Measurements from ENCODE around the gene SLC10A7. TPM values are rescaled to one million over a fixed set of nuclear protein-coding genes. Genes with fewer than 3 reads are reported as not detected.

The SLC10A7 gene
- total and polyA plus RNA-seq, 10 of the 15 experiments (the other 5 are each of a cell fraction or from before 2014, with no cell fraction given), result 4.6 to 23.7 (median 15.6) TPM

- TF ChIP-seq RELA (IDR thresholded peaks at IDR 0.05; ENCODE audit: borderline replicate concordance, partially characterized antibody) (peak; percentile 68), SP1 (IDR thresholded peaks at IDR 0.05; ENCODE audit: low read depth, low read length) (peak; percentile 73), NBN (IDR thresholded peaks at IDR 0.05) (0 out of 2 replicates have a peak, but pooled peaks have one; percentile 47), ATF2 (IDR thresholded peaks at IDR 0.05; ENCODE audit: low read length) (peak; percentile 86), RB1 (IDR thresholded peaks at IDR 0.05; ENCODE audit: borderline replicate concordance) (peak; percentile 86; the same call in 1 of the 2 replicates), JUNB (IDR thresholded peaks at IDR 0.05) (peak; percentile 31; the same call in 1 of the 2 replicates), TCF12 (IDR thresholded peaks at IDR 0.05; ENCODE audit: low read depth, low read length) (peak; percentile 34; the same call in 1 of the 2 replicates), NFYB (IDR thresholded peaks at IDR 0.05; ENCODE audit: insufficient read depth, low read depth, low read length) (no peak), HCFC1 (IDR thresholded peaks at IDR 0.05; ENCODE audit: low read length) (0 out of 2 replicates have a peak, but pooled peaks have one; percentile 29), MXI1 (IDR thresholded peaks at IDR 0.05; ENCODE audit: low read depth, low read length) (peak; percentile 56; the same call in 1 of the 2 replicates), SREBF1 (IDR thresholded peaks at IDR 0.05; ENCODE audit: low read length) (no peak), BCL3 (IDR thresholded peaks at IDR 0.05; ENCODE audit: borderline replicate concordance, insufficient read depth, low read depth, low read length, poor library complexity, severe bottlenecking) (no peak), FOS (IDR thresholded peaks at IDR 0.05; ENCODE audit: borderline replicate concordance, extremely low read depth, insufficient read length) (no peak), SUZ12 (IDR thresholded peaks at IDR 0.05; ENCODE audit: unreplicated experiment) (no peak), MYC (IDR thresholded peaks at IDR 0.05; ENCODE audit: insufficient read depth, insufficient read length, insufficient replicate concordance, low read length, severe bottlenecking) (peak; percentile 57), BACH1 (IDR thresholded peaks at IDR 0.05; ENCODE audit: borderline replicate concordance) (peak; percentile 84), NRF1 (conservative IDR thresholded peaks at IDR 0.05; ENCODE audit: low read depth, low read length) (no peak), CREM (IDR thresholded peaks at IDR 0.05; ENCODE audit: low read depth) (peak; percentile 97)
- TF ChIP-seq, protein P1, sequence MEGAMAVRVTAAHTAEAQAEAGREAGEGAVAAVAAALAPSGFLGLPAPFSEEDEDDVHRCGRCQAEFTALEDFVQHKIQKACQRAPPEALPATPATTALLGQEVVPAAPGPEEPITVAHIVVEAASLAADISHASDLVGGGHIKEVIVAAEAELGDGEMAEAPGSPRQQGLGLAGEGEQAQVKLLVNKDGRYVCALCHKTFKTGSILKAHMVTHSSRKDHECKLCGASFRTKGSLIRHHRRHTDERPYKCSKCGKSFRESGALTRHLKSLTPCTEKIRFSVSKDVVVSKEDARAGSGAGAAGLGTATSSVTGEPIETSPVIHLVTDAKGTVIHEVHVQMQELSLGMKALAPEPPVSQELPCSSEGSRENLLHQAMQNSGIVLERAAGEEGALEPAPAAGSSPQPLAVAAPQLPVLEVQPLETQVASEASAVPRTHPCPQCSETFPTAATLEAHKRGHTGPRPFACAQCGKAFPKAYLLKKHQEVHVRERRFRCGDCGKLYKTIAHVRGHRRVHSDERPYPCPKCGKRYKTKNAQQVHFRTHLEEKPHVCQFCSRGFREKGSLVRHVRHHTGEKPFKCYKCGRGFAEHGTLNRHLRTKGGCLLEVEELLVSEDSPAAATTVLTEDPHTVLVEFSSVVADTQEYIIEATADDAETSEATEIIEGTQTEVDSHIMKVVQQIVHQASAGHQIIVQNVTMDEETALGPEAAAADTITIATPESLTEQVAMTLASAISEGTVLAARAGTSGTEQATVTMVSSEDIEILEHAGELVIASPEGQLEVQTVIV (IDR thresholded peaks at IDR 0.05; ENCODE audit: borderline replicate concordance, partially characterized antibody), result no peak
- TF ChIP-seq, protein P2, sequence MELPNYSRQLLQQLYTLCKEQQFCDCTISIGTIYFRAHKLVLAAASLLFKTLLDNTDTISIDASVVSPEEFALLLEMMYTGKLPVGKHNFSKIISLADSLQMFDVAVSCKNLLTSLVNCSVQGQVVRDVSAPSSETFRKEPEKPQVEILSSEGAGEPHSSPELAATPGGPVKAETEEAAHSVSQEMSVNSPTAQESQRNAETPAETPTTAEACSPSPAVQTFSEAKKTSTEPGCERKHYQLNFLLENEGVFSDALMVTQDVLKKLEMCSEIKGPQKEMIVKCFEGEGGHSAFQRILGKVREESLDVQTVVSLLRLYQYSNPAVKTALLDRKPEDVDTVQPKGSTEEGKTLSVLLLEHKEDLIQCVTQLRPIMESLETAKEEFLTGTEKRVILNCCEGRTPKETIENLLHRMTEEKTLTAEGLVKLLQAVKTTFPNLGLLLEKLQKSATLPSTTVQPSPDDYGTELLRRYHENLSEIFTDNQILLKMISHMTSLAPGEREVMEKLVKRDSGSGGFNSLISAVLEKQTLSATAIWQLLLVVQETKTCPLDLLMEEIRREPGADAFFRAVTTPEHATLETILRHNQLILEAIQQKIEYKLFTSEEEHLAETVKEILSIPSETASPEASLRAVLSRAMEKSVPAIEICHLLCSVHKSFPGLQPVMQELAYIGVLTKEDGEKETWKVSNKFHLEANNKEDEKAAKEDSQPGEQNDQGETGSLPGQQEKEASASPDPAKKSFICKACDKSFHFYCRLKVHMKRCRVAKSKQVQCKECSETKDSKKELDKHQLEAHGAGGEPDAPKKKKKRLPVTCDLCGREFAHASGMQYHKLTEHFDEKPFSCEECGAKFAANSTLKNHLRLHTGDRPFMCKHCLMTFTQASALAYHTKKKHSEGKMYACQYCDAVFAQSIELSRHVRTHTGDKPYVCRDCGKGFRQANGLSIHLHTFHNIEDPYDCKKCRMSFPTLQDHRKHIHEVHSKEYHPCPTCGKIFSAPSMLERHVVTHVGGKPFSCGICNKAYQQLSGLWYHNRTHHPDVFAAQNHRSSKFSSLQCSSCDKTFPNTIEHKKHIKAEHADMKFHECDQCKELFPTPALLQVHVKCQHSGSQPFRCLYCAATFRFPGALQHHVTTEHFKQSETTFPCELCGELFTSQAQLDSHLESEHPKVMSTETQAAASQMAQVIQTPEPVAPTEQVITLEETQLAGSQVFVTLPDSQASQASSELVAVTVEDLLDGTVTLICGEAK (IDR thresholded peaks at IDR 0.05; ENCODE audit: borderline replicate concordance), result peak; percentile 79
Measured at GRCh38 chr4:146522098-146522868, 543 bp upstream of the SLC10A7 start (continued).
